ENCODE results near the gene CPEB1.

CPEB1 gene

GRCh38 chr15:82647045-82647834, at the start of gene CPEB1:
Gene CPEB1 (minus strand): TSS chr15:82647363. CDS start chr15:82628459, 18,904 bp downstream.
- DNase-seq (ENCODE audit: low read depth in 2 of 2), result peak in 1 of 2 experiments; percentile 34

- no peak for DNase-seq (ENCODE audit: low read depth in 2 of 2)
Measured at GRCh38 chr15:82692171-82692570, 45.0 kb upstream of the CPEB1 start.

- DNase-seq (ENCODE audit: low read depth in 2 of 2), result no peak
Measured at GRCh38 chr15:82689147-82689546, 42.0 kb upstream of the CPEB1 start.

- no peak for DNase-seq (ENCODE audit: low read depth in 2 of 2)
Measured at GRCh38 chr15:82688691-82689090, 41.5 kb upstream of the CPEB1 start.

- no peak for DNase-seq (ENCODE audit: low read depth in 2 of 2)
Measured at GRCh38 chr15:82681371-82681770, 34.2 kb upstream of the CPEB1 start.

- peak; percentile 40 to 60 for DNase-seq (ENCODE audit: low read depth in 2 of 2)
Measured at GRCh38 chr15:82680200-82681102, 33.3 kb upstream of the CPEB1 start.

- DNase-seq (ENCODE audit: low read depth in 2 of 2), result no peak
Measured at GRCh38 chr15:82679626-82680199, 32.5 kb upstream of the CPEB1 start.

- DNase-seq (ENCODE audit: low read depth in 2 of 2), result no peak
Measured at GRCh38 chr15:82677720-82678323, 30.7 kb upstream of the CPEB1 start.

GRCh38 chr15:82674873-82675272, 27.7 kb upstream of the CPEB1 start:
- DNase-seq (ENCODE audit: low read depth in 2 of 2), result no peak

GRCh38 chr15:82670699-82671098, 23.5 kb upstream of the CPEB1 start:
- DNase-seq (ENCODE audit: low read depth in 2 of 2), result no peak

- no peak for DNase-seq (ENCODE audit: low read depth in 2 of 2)
Measured at GRCh38 chr15:82666606-82667005, 19.4 kb upstream of the CPEB1 start.

- DNase-seq (ENCODE audit: low read depth in 2 of 2), result no peak
Measured at GRCh38 chr15:82664021-82664420, 16.9 kb upstream of the CPEB1 start.

GRCh38 chr15:82663186-82663600, 16.0 kb upstream of the CPEB1 start:
- DNase-seq (ENCODE audit: low read depth in 2 of 2), result peak in 1 of 2 experiments; percentile 29

- DNase-seq (ENCODE audit: low read depth in 2 of 2), result no peak
Measured at GRCh38 chr15:82662641-82663040, 15.5 kb upstream of the CPEB1 start.

GRCh38 chr15:82660378-82660777, 13.2 kb upstream of the CPEB1 start:
- no peak for DNase-seq (ENCODE audit: low read depth in 2 of 2)

- no peak for DNase-seq (ENCODE audit: low read depth in 2 of 2)
Measured at GRCh38 chr15:82656641-82657266, 9.6 kb upstream of the CPEB1 start.

- no peak for DNase-seq (ENCODE audit: low read depth in 2 of 2)
Measured at GRCh38 chr15:82655606-82656005, 8.4 kb upstream of the CPEB1 start.

- no peak for DNase-seq (ENCODE audit: low read depth in 2 of 2)
Measured at GRCh38 chr15:82653483-82654168, 6.5 kb upstream of the CPEB1 start.

- DNase-seq (ENCODE audit: low read depth in 2 of 2), result no peak
Measured at GRCh38 chr15:82651708-82652107, 4.5 kb upstream of the CPEB1 start.

- no peak for DNase-seq (ENCODE audit: low read depth in 2 of 2)
Measured at GRCh38 chr15:82650046-82650670, 3.0 kb upstream of the CPEB1 start.

All from stimulated activated CD4-positive, alpha-beta T cell treated with anti-CD3 and anti-CD28 coated beads, Interleukin-12 subunit alpha, Interleukin-12 subunit beta, amount 100 ng/mL, for 24 hours (primary cell).